GM10248 (cell line): ENCODE results near the gene EEF1G.
A peak's percentile ranks its signal among the peaks of the same experiment; 100 is the strongest.

Experiments used
- CTCF ChIA-PET: fragments of 300-600 bp; sonication (Branson Sonifier 250); formaldehyde crosslinking; extraction: SDS; loops from one replicate; lab custom pipeline; 2021; ENCODE audit warnings: antibody characterized with exemption; lab: Yijun Ruan, JAX
- POLR2A ChIA-PET: fragments of 350-650 bp; sonication (Branson Sonifier 250); formaldehyde crosslinking; extraction: SDS; loops from one replicate; lab custom pipeline; 2020; ENCODE audit warnings: antibody characterized with exemption; lab: Yijun Ruan, JAX
- DNase-seq: peaks from one replicate; pipeline ENCODE4 v3.0.0; 2012; ENCODE audit errors: extremely low spot score
- CTCF ChIP-seq: IDR thresholded peaks from 2 replicates; pipeline ENCODE4 v1.5.1; 2012; ENCODE audit warnings: mild to moderate bottlenecking, low read depth; ENCODE audit errors: extremely low read depth, missing control alignments, control extremely low read depth

Gene EEF1G

GRCh38 chr11:62559204-62559603 is 14.5 kb downstream of the EEF1G start:
- no peak for DNase-seq
- no peak for TF ChIP-seq CTCF
- ChIA-PET CTCF (interaction anchor here (1.1 to 13.0 kb wide), 11 partner anchors 12 to 164 kb away, joined by 3 to 247 read pairs (median 8); partner anchors contain the start of gene AHNAK), POLR2A (interaction anchor here (0.6 to 2.0 kb wide), 5 partner anchors 9 to 282 kb away, joined by 3 to 9 read pairs (median 4); partner anchors contain the start of gene EEF1G)

GRCh38 chr11:62558669-62559068 is 15.0 kb downstream of the EEF1G start:
- CTCF ChIA-PET, result interaction anchor here (1.1 to 13.0 kb wide), 6 partner anchors 12 to 164 kb away, joined by 3 to 247 read pairs (median 30); partner anchors contain the start of gene AHNAK
- DNase-seq, result no peak
- POLR2A ChIA-PET, result interaction anchor here (0.7 to 3.8 kb wide), 5 partner anchors 9 to 283 kb away, joined by 3 to 15 read pairs (median 4); partner anchors contain the start of genes EEF1G and TUT1
- no peak for TF ChIP-seq CTCF

GRCh38 chr11:62556875-62557631 is 16.6 kb downstream of the EEF1G start:
- CTCF ChIA-PET, result interaction anchor here (1.0 to 13.0 kb wide), 7 partner anchors 9 to 162 kb away, joined by 3 to 247 read pairs (median 8); partner anchors contain the start of gene AHNAK
- DNase-seq, result peak; percentile 36
- POLR2A ChIA-PET, result interaction anchor here (0.6 to 3.8 kb wide), 11 partner anchors 9 to 626 kb away, joined by 3 to 15 read pairs (median 5); partner anchors contain the start of genes AHNAK, C11orf98, CSKMT and EEF1G
- no peak for TF ChIP-seq CTCF

GRCh38 chr11:62556108-62556874 is 17.4 kb downstream of the EEF1G start:
- no peak for TF ChIP-seq CTCF
- DNase-seq, result peak; percentile 70
- CTCF ChIA-PET, result interaction anchor here (0.7 to 13.0 kb wide), 10 partner anchors 13 to 161 kb away, joined by 3 to 247 read pairs (median 6); partner anchors contain the start of genes AHNAK and EEF1G
- POLR2A ChIA-PET, result interaction anchor here (0.8 to 3.8 kb wide), 7 partner anchors 12 to 276 kb away, joined by 3 to 15 read pairs (median 7); partner anchors contain the start of genes C11orf98, CSKMT, EEF1G and STX5

GRCh38 chr11:62555464-62556107 is 18.1 kb downstream of the EEF1G start:
- DNase-seq, result peak; percentile 71
- ChIA-PET POLR2A (interaction anchor here (0.6 to 3.8 kb wide), 5 partner anchors 18 to 286 kb away, joined by 3 to 15 read pairs (median 3); partner anchors contain the start of genes EEF1G and TUT1), CTCF (interaction anchor here (0.7 to 13.0 kb wide), 8 partner anchors 10 to 131 kb away, joined by 3 to 247 read pairs (median 4); partner anchors contain the start of genes AHNAK and EEF1G)
- TF ChIP-seq CTCF, result no peak
